NCI-H1417 (cell line): ENCODE data around the gene AP2A1.
"Not testable (repeated sequence)": the region's sequence is repeated elsewhere in the genome, so short reads cannot be mapped to it uniquely, and the experiment has no call there.

Source experiments
- DNase-seq, 3 experiments: peaks; one replicate each; lab custom pipeline; 2025; lab: John Stamatoyannopoulos, UW

Gene AP2A1

GRCh38 chr19:49812997-49813861 lies 46.4 kb downstream of the AP2A1 start, which contains the start of gene FUZ:
Gene FUZ, minus strand, starts transcription at chr19:49813292. Its CDS starts 186 bp downstream, at chr19:49813106.
- peak; percentile 97 to 99 (median 99) for DNase-seq

- no peak for DNase-seq
Measured at GRCh38 chr19:49814010-49814409, 47.2 kb downstream of the AP2A1 start.

- DNase-seq, result no peak
Measured at GRCh38 chr19:49816590-49816989, 49.8 kb downstream of the AP2A1 start.

GRCh38 chr19:49817964-49818648 lies 51.3 kb downstream of the AP2A1 start, which contains the start of gene MED25:
Gene MED25, plus strand, starts transcription at chr19:49818289. Its CDS starts 53 bp downstream, at chr19:49818342.
- peak; percentile 93 to 97 (median 94) for DNase-seq

- no peak for DNase-seq
Measured at GRCh38 chr19:49818649-49819370, 52.0 kb downstream of the AP2A1 start.

- not testable (repeated sequence) for DNase-seq
Measured at GRCh38 chr19:49819452-49820115, 52.8 kb downstream of the AP2A1 start.

GRCh38 chr19:49820125-49820524 lies 53.3 kb downstream of the AP2A1 start:
- peak in 2 of 3 experiments; percentile 39 to 92 for DNase-seq

GRCh38 chr19:49823472-49823871 lies 56.7 kb downstream of the AP2A1 start:
- DNase-seq, result peak in 2 of 3 experiments; percentile 43 to 89

GRCh38 chr19:49824662-49825061 lies 57.9 kb downstream of the AP2A1 start:
- DNase-seq, result no peak

GRCh38 chr19:49827034-49827433 lies 60.2 kb downstream of the AP2A1 start:
- no peak for DNase-seq

GRCh38 chr19:49829200-49829599 lies 62.4 kb downstream of the AP2A1 start:
- no peak for DNase-seq

- DNase-seq, result no peak
Measured at GRCh38 chr19:49829721-49830120, 62.9 kb downstream of the AP2A1 start.

GRCh38 chr19:49830766-49831165 lies 64.0 kb downstream of the AP2A1 start:
- no peak for DNase-seq

GRCh38 chr19:49831592-49831991 lies 64.8 kb downstream of the AP2A1 start:
- DNase-seq, result no peak

GRCh38 chr19:49832556-49832955 lies 65.8 kb downstream of the AP2A1 start:
- DNase-seq, result no peak

GRCh38 chr19:49833599-49833998 lies 66.8 kb downstream of the AP2A1 start:
- no peak for DNase-seq

- no peak for DNase-seq
Measured at GRCh38 chr19:49835562-49835961, 68.8 kb downstream of the AP2A1 start.

- DNase-seq, result no peak
Measured at GRCh38 chr19:49836176-49837008, 69.6 kb downstream of the AP2A1 start.

- no peak for DNase-seq
Measured at GRCh38 chr19:49837009-49837310, 70.2 kb downstream of the AP2A1 start.

- DNase-seq, result no peak
Measured at GRCh38 chr19:49837425-49837824, 70.6 kb downstream of the AP2A1 start.
